GM21447 (cell line): ENCODE measurements around the gene MBTPS1.

ENCODE experiments used
- ATAC-seq: cut with Tn5 transposase; IDR thresholded peaks from one replicate; pipeline ENCODE4 v1.9.1; 2021; ENCODE audit not compliant: unreplicated experiment

Gene MBTPS1

DNA sequence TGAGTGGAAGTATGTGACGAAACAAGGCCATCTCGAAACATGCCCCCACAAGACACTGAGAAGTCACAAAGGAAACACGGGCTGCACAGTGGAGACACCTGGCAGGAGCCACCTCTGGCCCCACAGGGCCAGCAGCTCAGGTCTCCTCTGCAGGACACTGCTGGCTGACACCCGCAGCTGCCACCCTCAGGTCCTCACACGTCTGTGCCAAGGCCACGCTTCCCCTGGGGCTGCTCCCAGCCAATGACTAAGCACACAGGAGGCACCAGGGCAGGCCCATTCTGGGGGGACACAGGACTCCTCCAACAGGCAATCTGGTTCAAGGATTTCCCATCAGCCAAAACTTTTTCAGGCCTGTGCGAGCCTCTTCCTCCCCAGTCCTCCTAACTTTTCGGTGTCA is 36.4 kb downstream of the MBTPS1 start:
- ATAC-seq: no peak

DNA sequence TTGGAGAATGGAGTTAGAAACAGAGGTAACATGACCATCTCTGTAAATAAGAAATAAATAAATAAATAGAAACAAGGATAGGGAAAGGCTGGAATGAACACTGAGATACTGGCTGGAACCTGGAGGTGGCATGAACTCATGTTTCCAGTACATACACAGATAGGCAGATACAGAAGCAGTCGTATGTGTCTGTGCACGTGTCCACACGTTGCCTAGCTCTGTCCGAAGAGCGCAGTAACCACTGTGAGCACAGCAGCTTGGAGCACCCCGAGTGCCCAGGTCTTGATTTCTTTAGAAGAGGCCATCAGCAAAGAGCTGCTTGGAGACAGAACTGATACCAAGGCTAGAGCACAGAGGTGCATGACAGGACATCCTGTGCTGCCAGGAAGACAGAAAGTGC is 37.1 kb downstream of the MBTPS1 start:
- no peak for ATAC-seq

DNA sequence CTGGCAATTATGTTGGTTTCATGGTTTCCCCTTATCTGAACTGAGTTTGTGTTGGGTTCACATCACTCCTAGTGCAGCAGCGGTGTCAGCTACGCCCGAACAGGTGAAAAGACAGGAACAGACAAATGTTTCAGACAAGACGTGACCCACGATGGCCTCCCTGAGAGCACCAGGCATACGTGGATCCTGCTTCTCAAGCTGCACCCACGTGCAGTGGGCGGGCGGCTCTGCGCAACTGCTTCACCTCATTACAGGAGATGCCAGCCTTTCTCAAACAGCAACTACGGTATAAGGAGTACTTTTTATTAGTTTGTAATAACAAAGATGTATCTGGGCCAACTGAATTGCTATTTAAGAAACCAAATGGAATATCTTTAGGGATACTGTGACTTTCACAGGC is 41.4 kb downstream of the MBTPS1 start:
- no peak for ATAC-seq

DNA sequence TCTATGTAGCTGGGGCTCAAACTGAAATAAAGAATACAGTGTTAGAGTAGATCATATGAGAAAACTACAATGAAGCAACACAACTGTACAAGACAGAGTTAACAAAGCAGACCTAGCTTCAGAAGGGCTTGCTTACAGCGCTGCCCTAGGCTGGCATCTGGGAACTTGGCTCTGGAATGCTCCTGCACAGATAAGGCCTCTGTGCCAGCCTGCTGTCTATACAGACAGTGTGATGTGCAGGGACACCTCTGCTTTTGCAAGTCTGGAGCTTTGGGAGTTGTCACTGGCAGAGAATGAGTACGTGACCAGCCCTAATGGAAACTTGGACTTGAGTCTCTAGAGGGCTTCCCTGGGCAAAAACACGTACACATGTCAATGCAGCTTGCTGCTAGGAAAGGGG is 42.0 kb downstream of the MBTPS1 start:
- no peak for ATAC-seq

DNA sequence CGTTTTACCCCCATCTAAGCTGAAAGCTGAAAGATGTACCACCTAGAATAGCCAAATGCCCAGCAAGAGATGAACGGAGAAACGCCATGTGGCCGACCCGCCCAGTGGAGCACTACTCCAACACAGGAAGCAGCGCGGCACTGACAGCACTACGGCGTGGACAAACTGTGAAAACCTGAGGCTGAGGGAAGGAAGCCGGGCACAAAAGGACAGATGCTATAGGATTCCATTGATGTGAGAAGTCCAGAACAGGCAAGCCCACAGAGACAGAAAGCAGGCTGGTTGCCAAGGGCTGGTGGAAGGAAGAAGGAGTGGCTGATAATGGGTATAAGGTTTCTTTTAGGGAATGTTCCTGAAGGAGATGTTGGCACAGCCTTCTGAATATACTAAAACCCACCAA is 44.7 kb downstream of the MBTPS1 start:
- ATAC-seq: no peak

DNA sequence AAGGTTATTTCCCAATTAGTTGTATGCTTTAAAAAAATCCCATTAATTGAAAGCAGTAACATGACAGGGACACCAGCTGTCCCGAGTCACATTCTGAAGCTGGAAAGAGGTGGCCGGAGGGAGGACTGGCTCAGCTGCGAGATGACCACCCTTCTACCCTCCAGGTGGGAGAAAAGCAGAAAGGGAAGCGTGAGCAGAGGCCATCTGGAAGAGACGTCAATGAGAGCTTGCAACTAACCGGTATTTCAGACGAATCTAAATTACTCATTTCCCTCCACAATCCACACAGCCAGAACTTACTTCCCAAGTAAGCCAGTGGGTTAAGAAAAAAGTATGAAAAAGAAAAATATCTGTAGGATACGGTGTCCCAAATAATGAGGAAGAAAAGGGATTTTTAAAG is 45.6 kb downstream of the MBTPS1 start:
- no peak for ATAC-seq

DNA sequence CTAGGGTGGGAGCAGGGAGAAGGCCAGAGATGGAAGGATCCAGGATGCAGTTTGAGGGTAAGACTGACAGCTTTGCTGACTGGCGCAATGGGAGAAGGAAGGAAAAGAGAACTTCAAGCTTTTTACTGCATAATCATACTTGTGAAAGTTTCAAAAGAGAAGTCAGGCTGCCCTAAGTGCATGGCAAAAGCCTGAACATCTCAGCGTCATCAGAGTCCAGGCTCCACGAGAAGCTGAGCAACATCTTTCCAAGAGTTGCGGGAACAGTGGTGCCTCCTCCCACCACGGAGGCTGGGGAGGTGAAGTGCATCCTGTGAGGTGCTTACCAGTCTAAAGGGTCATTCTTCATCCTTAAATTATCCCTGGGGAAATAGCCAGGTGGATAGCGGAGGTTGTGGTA is 47.2 kb downstream of the MBTPS1 start:
- no peak for ATAC-seq

DNA sequence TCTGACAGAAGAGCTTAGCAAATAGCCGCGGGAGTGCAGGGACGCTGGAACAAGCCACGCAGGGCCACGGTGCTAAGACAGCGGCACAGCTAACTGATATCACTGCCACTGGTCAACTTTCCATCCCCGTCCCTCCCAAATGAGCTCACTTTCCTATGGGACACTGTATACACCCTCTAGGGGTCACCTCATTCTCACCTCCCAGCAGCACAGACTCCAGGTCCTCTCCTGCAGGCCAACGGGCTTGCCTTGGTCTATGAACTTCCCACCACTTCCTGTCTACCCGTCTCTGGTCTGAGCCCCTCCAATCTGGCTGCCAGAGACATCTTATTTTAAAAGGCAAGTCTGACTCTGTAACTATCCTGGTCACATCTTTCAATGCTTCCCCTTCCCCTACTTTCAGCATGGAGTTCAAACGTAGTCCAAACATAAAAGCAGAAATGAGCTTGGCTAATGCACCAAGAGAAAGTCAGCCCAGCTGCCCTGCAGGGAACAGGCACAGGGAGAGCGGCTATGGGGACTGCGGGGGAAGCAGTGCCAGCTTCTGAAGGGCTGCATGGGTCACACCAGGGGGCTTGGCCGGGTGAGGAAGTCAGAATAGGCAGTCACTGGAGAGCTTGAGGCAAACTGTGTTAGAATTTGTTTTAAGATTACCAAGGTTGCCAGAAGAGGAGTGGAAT is 47.8 kb downstream of the MBTPS1 start:
- no peak for ATAC-seq

DNA sequence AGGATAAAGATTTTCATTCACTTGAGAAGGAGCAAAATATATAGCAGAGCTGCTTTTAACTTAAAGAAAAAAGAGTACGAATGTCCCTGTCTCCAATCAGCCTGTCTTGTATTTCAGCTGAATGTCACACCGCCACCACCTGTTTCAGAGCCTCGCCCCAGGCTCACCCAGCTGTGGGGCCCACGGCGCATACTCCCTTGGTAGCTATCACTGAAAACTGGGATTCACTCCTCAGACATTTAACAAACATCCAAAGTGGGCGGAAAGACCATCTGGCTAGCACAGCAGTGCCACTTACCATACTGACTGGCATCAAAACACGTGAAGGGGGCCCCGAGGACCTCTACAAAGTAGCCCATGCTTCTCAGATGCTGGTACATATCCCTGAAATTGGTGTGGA is 48.7 kb downstream of the MBTPS1 start:
- ATAC-seq: no peak

DNA sequence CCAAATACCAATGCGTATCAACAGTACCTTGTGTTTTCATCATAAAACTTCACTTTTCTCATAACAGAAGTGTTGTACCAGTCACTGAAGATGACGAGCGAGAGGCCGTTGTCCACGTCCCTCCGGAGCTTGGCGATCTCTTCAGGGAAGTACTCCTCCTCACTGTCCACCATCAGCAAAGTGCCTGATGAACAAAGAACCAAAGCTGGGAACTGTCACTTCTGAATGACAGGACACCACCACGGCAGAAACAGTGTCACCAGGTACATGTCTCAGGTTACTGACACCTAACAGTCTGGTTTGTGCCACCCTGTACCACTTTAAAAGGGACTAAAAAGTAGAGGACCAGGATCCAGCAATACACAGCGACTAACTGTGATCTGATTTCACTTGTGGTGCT is 49.1 kb downstream of the MBTPS1 start:
- no peak for ATAC-seq

DNA sequence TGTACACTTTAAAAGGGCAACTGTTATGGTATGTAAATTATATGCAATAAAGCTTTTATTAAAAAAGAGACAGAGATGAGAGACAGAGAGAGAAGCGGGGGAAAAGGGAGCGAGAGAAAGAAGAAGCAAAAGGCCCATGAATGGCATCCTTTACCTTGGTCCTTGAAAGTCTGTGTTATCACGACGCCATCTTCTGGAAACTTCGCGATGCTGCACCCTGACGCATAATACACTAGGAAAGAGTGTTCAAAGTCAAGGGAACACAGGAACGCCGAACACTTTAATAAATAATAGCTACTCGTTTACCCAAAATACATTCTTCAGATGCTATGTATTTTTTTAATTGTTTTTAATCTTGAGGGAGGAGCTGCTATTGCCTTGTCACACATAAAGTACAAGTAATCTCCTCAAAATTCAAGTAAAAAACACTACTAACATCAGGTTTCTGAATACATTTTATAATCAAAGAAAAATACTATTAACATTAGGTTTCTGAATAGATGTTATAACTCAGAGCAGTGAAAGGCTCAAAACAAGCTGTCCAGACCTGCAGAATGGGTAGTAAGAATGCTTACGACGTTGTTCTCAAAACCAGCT is 51.1 kb downstream of the MBTPS1 start:
- ATAC-seq: no peak

DNA sequence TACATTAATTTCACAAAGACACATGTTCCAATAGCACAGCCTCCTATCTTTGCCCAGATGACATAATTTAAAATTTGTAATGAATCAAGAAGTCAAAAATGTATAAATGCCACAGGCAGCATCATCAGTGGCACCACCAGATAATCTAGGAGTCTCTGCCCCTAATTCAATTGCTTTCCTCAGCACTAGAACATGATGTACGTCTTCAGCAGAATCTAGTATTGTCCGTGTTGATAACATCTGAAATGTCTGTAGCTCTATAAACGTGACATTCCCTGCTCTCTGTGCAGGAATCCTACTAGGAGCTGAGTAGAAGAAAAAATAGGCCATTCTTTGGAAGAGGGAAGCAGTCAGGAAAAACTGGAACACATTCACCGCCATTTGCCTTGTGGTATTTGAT is 52.8 kb downstream of the MBTPS1 start:
- ATAC-seq: no peak

DNA sequence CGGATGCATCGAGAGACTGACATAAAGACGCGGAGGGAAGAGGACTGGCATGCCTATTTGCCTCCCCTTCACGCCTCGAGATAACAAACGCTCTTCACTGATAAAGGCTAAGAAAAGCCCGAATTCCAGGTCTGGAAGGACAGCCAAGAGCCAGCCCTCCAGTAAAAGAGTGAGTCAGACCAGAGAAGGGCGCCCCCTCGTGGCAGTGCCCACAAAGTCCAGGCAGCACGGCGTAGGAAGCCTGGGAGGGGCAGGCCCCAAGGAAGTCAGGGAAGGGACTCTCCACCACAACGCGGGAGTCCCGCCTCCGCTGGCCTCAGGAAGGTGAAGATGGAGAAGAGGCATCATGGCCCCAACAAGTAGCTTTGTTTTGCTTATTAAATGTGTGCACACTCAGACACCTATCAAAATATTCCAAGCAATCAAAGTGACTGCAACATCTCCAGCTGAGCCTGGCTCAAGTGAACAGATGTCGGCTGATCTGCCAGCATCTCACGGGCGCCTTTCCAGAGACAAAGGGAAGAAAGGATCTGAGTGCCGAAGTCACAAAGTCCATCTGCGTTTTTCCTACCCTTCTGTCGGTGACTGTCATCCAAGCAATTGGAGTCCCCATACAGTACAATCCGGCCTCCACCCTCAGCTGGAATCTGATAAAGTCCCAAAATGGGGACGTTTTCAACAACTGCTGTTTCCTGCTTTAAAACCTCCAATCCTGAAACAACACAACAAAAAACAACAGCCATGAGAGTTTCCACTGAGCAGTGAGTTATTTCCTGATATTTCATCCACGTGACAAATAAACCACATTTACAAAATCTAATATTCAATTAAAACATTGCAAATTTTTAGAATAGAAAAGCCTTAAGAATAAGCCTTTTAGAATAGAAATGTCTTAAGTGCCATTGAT is 53.8 kb downstream of the MBTPS1 start:
- no peak for ATAC-seq

DNA sequence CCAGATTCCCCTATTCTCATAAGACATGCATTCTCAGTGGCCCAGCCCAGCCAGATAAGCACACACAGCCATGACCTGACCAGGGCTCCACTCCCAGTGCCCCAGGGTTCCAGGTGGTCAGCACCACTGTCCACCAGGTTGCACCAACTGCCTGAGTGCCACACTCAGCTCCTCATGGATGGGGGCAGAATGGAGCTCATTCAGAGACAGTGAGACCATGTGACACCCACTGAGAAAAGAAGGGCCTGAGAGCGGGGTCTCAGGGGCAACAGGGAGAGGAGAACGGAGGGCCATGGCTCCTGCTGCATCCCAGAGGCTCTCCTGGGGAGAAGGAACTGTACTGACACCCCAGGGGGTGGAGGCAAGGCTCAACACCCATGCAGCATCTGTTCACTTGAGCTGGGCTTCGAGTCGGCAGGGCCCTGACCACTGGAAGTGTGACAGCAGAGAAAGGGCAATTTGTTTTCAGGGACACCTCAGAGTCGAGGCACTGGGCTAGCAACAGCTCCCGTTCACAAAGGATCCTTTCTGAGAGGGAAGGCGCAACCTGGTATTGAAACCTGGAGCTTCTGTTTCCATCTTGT is 55.4 kb downstream of the MBTPS1 start:
- ATAC-seq: no peak

DNA sequence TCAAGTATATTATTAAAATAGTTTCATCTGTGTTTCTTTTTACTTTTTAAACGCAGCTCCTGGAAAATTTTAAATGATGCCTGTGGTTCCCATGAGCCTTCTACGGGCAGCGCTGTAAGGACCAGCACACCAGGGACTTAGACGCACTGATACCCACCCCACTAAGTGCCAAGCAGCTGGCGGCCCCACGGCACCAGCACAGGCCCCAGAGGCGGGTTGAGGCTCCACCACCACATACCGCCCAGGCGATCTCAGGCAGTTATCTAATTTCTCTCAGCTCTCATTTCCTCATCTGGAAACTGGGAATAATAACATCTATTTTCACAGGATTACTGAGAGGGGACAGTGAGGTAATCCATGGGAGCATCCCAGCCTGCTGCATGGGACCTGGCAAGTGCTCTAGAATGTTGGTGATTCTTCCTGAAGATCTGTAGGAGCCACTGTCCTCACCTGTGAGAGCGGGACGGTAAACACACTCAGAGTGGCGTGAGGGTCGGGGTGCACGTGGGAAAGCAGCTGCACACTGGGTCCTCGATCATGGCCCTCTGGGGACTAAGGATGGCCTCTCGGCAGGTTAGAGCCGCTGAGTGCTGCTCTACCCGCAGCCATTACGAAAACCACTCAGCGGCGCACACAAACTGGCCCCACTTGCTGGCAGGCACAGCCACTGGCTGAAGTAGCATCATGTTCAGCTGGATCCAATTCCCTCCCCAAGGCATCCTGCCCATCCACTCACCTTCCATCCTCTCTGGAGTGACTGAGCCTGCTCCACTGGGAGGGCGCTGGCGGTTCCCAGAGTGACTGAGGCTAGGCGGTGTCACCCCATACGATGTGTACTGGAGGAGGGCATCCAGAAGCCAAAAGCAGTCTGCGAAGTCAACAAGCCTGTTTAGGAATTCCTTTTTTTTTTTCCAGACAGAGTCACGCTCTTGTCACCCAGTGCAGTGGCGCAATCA is 56.5 kb downstream of the MBTPS1 start:
- no peak for ATAC-seq

DNA sequence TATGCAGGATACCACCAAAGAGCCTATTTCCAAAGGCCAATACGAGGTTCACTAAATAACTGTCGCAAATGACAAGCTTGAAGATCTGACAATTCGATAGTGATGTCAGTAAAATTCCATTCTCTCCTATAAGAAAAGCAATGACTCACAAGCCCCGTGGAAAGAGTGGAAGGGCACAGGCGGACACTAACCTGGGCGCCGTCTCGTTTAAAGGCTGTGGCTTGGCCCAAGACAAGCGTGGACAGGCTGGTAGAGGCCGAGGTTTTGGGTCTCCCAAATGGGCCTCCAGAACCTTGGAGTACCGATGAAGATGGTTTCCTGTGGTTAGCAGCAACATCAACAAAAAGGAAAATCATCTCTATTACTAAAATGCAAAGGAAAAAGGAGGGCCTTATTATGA is 57.6 kb downstream of the MBTPS1 start:
- no peak for ATAC-seq

DNA sequence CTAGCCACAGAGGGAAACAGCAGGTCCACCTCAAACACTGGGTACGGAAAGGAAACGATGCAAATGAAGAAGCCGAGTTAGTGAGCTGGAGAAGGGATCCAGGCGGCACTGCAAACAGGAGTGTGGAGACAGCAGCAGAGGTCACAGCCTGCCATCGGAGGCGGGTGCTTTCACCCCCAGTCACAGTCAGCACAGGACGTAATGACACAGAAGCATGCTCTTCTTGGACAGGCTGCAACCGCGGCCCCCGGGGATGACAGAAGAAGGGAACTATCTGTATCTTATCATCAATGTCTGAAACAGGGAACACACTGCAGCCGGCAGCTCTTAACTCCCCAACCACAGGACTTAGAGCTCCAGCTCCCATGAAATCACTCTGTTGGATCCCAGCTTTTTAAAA is 58.1 kb downstream of the MBTPS1 start:
- no peak for ATAC-seq

DNA sequence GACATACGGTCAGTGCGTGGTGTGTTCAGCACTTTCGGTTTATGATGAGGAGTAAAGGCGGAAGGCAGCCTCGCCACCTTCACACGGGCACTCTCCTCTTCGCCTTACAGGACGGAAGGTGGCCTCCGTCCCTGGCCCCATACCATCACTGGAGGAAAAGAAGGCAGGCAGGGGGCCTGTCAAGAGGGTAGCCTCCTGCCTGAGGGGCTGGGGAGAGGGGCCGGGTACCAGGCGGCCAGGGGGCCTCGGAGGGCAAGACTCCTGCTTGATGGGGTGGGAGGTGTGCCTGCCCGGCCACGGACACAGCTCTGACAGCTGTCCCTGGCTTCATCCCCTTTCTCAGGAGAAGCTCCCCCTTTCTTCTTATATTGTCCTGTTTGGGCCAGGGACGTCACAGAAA is 58.5 kb downstream of the MBTPS1 start:
- ATAC-seq: no peak

DNA sequence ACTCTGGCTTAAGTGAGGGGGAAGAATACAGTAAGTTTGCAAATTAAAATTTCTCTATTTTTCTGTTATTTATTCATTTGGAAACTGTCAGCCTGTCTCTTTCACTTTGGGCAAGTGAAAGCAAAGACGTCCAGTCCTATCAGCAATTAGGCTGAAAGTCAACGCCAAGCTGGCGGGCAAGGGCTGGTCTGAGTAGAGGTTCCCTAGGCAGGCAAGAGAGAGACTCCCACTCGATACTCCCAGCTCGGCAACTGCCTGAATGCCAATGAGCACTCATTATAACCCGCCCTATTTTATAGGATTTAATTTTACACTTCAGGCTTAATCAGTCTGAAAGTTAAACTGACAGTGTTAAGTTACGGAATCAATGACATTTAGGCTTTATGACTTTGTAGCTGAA is 59.8 kb downstream of the MBTPS1 start:
- no peak for ATAC-seq

DNA sequence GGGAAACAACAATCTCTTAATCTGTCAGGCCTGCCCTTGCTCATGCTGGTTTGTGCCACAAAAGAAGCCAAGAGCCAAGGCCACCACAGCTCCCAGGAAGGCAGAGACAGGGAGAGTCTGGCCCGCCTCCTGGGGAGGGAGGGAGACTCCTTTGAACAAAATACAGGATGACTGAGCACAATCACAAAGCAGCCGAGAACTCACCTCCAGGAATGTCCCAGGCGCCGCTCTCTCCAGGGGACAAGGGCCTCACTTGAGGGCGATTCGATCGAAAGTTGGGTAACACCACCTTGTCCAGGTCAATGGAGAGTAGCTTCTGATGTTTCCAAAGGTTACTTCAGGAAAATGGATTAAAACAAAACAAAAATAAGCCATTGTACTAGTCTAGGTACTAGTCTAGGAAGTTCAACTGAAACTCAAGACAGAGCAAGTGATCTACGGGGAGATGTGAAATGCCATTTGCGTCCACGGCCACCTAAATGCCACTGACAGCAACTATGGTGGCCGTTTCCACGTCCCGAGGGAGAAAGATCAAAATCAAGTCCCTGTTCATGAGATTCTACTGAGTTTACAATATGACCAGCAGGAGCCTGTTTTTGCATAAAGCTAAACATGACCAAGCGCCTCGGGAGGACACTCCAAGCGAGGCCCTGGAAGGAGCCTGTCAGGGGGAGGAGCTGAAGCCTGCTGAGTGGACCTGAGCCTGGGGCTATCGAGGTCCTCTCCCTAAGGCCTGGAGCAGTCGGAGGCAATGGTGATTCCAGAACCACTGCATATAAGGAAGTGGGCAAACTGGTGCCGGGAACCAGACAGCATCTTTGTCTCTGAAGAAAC is 60.7 kb downstream of the MBTPS1 start:
- no peak for ATAC-seq
